ENCODE measurements around the gene DLG1.
A peak's percentile ranks its signal among the peaks of the same experiment; 100 is the strongest.
"Not testable (repeated sequence)": the region's sequence is repeated elsewhere in the genome, so short reads cannot be mapped to it uniquely, and the experiment has no call there.

DLG1 gene

DNA sequence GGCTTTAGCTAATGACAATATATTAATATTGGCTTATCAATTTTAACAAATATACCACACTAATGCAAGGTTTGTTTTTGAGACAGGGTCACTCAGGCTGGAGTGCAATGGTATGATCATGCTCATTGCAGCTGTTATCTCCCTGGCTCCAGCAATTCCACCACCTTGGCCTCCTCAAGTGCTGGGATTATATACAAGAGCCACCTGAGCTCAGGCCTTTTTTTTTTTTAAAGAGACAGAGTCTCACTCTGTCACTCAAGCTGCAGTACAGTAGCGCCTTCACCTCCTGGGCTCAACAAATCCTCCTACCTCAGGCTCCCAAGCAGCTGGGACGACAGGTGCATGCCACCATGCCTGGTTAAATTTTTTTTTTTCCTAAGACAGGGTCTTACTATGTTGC lies 11.7 kb downstream of the DLG1 start:
- DNase-seq, result no peak

DNA sequence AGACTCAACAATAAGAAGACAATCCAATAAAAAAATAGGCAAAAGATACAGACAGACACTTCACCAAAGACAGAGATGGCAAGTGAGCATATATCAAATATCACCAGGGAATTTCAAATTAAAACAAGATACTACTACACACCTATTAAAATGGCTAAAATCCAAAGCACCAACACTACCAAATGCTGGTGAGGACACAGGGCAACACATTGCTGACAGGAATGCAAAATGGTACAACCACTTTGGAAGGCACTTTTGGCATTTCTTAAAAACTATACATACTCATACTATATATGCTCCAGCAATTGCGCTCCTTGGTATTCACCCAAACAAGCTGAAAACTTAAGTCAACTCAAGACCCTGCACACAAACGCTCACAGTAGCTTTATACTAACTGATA lies 12.9 kb downstream of the DLG1 start:
- no peak for DNase-seq

- DNase-seq, result no peak
Measured at GRCh38 chr3:197283045-197283444, 15.4 kb downstream of the DLG1 start.

DNA sequence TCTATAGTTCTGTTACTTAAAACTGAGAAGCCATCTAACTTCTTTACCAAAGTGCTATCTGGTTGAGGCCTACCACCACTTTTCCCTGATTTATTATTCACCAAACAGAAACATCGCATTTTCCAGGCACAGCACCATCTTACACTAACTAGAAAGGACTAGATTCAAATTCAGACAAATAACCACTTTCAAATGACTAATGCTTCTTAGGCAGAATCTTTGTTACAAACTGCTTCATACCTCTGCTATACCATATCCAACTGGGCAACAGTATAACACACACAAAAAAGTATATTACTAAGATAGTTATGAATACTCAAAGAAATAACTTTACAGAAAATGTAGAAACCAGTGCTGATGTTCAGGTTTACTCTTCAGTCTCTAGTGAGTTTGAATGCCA lies 16.6 kb downstream of the DLG1 start:
- DNase-seq, result no peak

GRCh38 chr3:197280156-197280555 lies 18.3 kb downstream of the DLG1 start:
- no peak for DNase-seq

DNA sequence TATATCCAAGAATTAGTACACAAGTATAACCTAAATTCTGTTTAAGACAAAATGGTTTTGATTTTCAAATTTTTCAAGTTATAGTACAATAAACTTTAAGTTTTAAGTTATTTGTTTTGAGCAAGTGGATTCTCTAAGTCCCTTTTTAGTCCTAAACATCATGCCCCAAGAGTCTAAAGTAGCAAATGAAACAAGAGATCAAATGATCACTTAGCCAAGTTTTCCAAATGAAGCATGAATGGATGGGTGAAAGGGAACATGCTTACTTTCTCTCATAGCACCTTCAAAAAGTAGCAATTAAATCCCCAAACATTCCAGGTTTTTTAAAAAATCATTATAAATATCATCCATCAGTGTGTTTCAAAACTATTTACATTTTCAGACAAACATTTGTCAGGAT lies 19.5 kb downstream of the DLG1 start:
- DNase-seq, result no peak

- not testable (repeated sequence) for DNase-seq
Measured at GRCh38 chr3:197276808-197277207, 21.6 kb downstream of the DLG1 start.

GRCh38 chr3:197270558-197271317 lies 27.7 kb downstream of the DLG1 start:
- DNase-seq, result no peak

GRCh38 chr3:197269024-197269423 lies 29.4 kb downstream of the DLG1 start:
- DNase-seq, result peak in 1 of 5 experiments; percentile 8

DNA sequence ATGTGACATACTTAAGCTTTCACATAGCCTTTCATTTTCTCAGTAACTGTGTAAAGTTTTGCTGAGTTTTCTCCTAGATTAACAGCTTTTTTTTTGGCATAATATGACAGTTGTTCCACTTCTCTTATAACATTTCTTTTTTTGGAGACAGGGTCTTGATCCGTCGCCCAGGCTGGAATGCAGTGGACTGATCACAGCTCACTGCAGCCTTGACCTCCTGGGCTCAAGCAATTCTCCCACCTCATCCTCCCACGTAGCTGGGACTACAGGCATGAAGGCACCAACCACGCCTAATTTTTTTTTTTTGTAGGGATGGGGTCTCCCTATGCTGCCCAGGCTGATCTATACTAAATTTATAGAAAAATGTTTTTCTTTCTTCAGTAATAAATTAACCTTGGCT lies 30.1 kb downstream of the DLG1 start:
- no peak for DNase-seq

- no peak for DNase-seq
Measured at GRCh38 chr3:197266331-197266730, 32.1 kb downstream of the DLG1 start.

DNA sequence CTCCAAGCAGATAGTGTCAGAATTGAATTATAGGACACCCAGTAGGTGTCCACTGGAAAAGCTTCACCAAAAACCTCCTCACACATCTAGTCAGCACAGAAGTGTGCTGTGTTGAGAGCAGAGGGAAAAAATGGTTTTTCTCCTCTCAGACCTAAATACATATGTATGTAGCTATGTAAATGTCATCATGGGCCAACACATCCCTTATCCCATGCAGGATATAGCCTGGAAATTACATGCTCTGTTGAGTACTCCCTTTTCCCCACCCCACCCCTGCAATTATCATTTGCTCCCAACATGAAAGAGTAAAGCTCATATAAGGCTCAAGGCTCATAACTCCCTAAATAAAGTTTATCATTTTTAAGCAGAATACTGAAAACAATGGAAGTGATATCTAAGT lies 35.7 kb downstream of the DLG1 start:
- no peak for DNase-seq

GRCh38 chr3:197261164-197261509 lies 37.3 kb downstream of the DLG1 start:
- DNase-seq, result no peak

DNA sequence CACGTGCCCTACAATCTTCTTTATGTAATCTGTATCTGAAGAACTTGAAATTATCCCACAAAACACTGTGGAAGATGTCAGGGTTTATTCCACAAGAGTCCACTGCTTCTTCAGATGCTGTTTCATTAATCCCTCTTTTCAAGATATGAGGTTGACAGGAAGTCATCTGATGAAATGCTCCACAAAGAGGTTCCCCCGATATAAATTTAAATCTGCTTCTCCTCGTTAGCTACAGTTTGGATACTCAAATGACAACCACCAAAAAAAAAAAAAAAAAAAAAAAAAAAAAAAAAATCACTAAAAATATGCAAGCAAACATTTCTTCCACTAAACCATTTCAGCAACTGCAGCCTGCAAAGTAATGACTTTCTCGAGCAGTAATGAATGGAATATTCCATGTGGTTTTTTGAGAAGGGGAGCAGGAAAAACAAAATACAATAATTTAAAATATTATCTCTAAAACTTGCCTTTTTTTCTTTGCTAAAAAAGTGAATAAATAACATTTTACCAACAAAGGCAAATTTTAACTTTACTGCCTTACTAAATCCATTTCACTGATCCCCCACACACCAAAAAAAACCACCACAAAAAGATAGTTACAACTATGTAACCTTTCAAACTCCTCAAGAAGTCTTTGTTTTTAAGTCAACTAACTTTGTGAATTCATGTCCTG lies 37.8 kb downstream of the DLG1 start:
- no peak for DNase-seq

DNA sequence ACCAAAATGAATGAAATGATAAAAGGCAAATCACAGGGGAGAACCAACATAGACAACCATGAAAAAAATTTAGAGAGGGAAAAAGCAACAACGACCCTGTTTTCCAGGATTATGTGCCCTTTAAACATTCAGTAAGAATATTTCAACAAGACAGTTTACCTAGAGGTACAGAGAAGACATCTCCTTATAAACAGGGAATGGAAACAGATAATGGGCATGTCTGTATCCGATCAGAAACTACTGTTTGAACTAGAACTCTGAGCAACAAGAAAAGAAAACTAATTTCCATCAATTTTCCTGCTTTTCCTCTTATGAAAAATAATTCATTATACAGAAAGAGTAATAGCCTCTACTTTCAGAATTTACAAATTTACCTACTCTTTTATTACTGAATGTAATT lies 39.3 kb downstream of the DLG1 start:
- DNase-seq, result no peak

DNA sequence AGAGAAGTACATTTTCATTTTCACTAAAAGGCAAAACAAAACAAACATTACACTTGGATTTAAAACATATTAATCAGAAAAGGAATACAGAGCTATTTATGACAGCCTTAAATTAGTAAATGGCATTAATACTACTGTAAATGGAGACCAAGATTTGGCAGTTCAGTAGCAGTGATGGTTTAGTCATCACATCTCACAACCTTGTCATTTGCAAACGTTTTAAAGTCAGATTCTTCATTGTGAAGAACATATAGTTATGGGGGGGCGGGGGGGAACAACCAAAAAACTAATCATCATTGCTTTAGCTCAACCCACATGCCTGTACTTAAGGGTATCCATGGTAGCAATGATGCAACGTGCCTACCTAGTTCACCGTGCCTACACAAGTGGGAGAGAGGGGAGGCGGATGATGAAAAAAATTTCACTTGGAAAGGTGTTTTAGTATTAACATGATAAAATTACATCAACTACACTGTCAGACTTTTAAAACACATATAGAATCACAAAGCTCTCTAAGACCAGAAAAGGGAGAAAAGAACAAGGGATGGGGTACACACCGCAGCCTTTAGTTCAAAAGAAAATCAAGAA lies 40.1 kb downstream of the DLG1 start:
- no peak for DNase-seq

DNA sequence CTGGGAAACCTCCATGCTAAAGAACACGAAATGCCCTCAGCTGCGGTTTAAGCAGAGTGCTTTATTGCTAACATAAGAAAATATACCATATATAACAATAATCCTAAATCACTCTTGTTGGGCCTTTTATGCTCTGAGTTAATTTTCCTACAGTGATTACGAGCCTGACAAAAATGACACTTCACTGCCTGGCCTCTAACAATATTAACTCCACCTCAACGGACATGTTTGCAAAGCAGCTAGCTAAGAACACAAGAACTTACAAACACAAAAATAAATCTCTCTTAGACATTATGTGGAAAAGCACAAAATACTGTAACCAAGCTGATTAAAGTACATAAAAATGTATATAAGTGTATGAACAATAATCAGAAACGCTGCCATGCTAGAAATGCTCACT lies 40.7 kb downstream of the DLG1 start:
- DNase-seq, result no peak

DNA sequence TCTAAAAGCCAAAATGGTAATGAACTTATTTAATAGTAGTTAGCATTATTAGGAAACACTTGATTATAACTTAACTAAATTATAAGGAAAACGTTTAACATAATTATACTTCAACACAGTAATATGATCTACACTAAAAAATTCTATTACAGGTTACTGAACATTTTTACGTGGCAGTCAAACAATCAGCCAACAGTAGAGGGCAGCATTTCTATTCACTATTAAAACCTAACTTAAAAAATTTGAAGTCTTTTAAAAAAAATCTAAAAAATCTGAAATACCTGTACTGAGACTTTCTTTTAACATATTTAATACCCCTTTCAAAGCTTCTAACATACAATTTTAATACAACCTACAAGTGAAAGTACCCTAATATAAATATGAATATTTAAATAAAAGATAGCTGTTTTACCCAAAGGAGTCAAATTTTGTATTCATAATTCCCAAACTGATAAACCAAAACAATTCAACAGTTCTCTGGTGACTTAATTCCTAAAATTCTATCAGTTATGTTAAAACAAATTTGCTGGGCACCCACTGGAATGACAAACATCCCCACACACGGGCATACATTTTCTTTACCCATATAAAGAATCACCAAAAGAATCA lies 41.5 kb downstream of the DLG1 start:
- DNase-seq, result peak in 2 of 5 experiments; percentile 3 to 54

DNA sequence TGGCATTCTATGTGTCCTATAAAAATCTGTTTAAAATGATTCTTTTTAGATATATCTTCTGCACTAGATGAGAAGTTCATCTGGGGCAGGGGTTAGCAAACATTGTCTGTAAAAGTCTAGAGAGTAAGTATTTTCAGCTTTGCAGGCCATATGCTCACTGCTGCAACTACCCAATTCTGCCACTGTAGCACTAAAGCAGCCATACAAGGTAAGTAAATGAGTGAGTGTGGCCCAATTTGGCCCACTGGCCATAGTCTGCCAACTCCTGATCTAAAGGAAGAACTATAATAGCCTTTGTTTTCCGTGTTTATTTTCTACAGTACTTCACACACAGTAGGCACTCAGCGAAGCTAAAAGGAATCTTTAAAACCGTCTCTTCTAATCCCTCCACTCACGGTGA lies 42.3 kb downstream of the DLG1 start:
- DNase-seq, result no peak

DNA sequence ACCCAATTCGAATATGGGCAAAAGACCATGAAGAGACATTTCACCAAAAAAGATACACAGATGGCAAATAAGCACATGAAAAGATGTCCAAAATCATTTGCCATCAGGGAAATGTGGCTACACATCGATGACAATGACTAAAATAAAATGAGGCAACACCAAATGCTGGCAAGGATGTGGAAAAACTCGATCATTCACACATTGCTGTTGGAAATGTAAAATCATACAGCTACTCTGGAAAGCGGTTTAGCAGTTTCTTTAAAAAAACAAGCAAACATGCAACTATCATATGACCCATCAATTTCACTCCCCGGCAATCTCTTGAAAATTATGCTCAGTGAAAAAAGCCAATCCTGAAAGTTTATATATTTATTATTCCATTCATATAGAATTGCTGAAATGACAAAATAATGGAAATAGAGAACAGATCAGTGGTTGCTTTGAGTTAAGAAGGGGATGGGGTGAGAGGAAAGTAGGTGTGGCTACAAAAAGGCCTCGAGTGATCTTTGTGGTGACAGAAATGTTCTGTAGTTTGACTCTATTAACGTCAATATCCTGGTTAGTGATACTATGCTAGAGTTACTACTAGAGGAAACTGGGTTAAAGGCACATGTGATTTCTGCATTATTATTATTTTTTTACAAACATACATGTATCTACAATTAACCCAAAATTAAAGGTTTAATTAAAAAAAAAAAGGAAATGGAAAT lies 45.0 kb downstream of the DLG1 start:
- DNase-seq, result peak in 1 of 5 experiments; percentile 51

DNA sequence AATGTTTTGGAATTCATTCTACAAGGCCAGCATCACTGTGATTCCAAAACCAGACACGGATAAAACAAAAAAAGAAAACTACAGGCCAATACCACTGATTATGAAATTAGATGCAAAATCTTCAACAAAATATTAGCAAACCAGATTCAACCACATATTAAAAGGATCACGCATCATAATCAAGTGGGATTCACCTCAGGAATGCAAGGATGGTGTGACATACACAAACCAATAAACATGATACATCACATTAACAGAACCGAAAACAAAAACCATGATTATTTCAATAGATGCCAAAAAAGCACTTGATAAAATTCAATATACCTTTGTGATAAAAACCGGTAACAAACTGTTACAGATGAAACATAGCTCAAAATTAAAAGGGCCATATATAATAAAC lies 48.9 kb downstream of the DLG1 start:
- DNase-seq, result peak in 1 of 5 experiments; percentile 9

- DNase-seq, result no peak
Measured at GRCh38 chr3:197248341-197248740, 50.1 kb downstream of the DLG1 start.

GRCh38 chr3:197244751-197245150 lies 53.7 kb downstream of the DLG1 start:
- no peak for DNase-seq

All from T-helper 2 cell (primary cell).